ENCODE results near the gene GABRG3.

- TF ChIP-seq EZH2 (IDR thresholded peaks at IDR 0.05; ENCODE audit: borderline replicate concordance, control insufficient read depth, low read depth, low read length) = no peak
- no peak for TF ChIP-seq POLR2A (IDR thresholded peaks at IDR 0.05; ENCODE audit: low read depth, low read length)
- no peak for TF ChIP-seq USF2 (IDR thresholded peaks at IDR 0.05; ENCODE audit: borderline replicate concordance, low read depth, low read length)
- TF ChIP-seq ATF7 (IDR thresholded peaks at IDR 0.05; ENCODE audit: low read depth) = no peak
- no peak for TF ChIP-seq CTCF (IDR thresholded peaks at IDR 0.05 in 2 of 3, conservative IDR thresholded peaks at IDR 0.05 in 1 of 3; ENCODE audit: control insufficient read depth in 2 of 3, extremely low read depth in 1 of 3, insufficient read depth in 1 of 3, low read depth in 3 of 3, low read length in 3 of 3)
- no peak for TF ChIP-seq MEF2A (IDR thresholded peaks at IDR 0.05; ENCODE audit: insufficient read depth, low read depth, low read length)
- TF ChIP-seq IRF3 (IDR thresholded peaks at IDR 0.05) = no peak
Observed at GRCh38 chr15:27392163-27392562, 421.2 kb downstream of the GABRG3 start.
